ENCODE data around the gene TIGD1.

GRCh38 chr2:232501794-232502390, 48.5 kb downstream of the TIGD1 start:
- no peak for TF ChIP-seq CTCF (conservative IDR thresholded peaks at IDR 0.05; ENCODE audit: low read length)
- TF ChIP-seq EZH2phosphoT487 (IDR thresholded peaks at IDR 0.05; ENCODE audit: borderline replicate concordance, low read depth, low read length), result no peak
